Trophoblast cell (in vitro differentiated cells and primary cell): ENCODE measurements around the gene CMA1. TPM values are rescaled to one million over a fixed set of nuclear protein-coding genes. Genes with fewer than 3 reads are reported as not detected.
"Not testable (repeated sequence)": the region's sequence is repeated elsewhere in the genome, so short reads cannot be mapped to it uniquely, and the experiment has no call there.

Experiments
- DNase-seq, 2 donors: peaks; one replicate each; pipeline ENCODE4 v3.0.0-alpha.2; 2016
- H2AFZ ChIP-seq: 2 replicates; pipeline ENCODE4 v1.6.1; 2013; ENCODE audit warnings: low read length, moderate library complexity, mild to moderate bottlenecking; ENCODE audit not compliant: insufficient read depth, poor library complexity
- H2AK5ac ChIP-seq: 2 replicates; pipeline ENCODE4 v1.6.1; 2013; ENCODE audit warnings: mild to moderate bottlenecking, low read length
- H2BK120ac ChIP-seq: 2 replicates; pipeline ENCODE4 v1.6.1; 2013; ENCODE audit warnings: low read length, mild to moderate bottlenecking, moderate library complexity; ENCODE audit not compliant: insufficient read depth, poor library complexity
- H2BK12ac ChIP-seq: 2 replicates; pipeline ENCODE4 v1.6.1; 2013; ENCODE audit warnings: mild to moderate bottlenecking, low read length, moderate library complexity
- H2BK5ac ChIP-seq: 2 replicates; pipeline ENCODE4 v1.6.1; 2013; ENCODE audit warnings: low read length, low read depth, moderate library complexity, mild to moderate bottlenecking; ENCODE audit not compliant: poor library complexity
- H3K14ac ChIP-seq: 2 replicates; pipeline ENCODE4 v1.6.1; 2013; ENCODE audit warnings: mild to moderate bottlenecking, low read length
- H3K18ac ChIP-seq: 2 replicates; pipeline ENCODE4 v1.6.1; 2013; ENCODE audit warnings: mild to moderate bottlenecking, low read length
- H3K23ac ChIP-seq: 2 replicates; pipeline ENCODE4 v1.6.1; 2013; ENCODE audit warnings: low read length
- H3K27ac ChIP-seq: 2 replicates; pipeline ENCODE4 v1.5.1; 2013; ENCODE audit warnings: low read depth, mild to moderate bottlenecking, inconsistent platforms, low read length, moderate library complexity
- H3K27me3 ChIP-seq: 2 replicates; pipeline ENCODE4 v1.6.1; 2013; ENCODE audit warnings: inconsistent platforms, mild to moderate bottlenecking, low read length, moderate library complexity; ENCODE audit not compliant: insufficient read depth
- H3K36me3 ChIP-seq, 2 experiments: 1 replicate in 1 of 2; 2 replicates in 1 of 2; pipeline ENCODE4 v1.6.1; 2013; ENCODE audit warnings: low read length in 2 of 2, mild to moderate bottlenecking in 2 of 2, moderate library complexity in 1 of 2; ENCODE audit not compliant: insufficient read depth in 2 of 2, control insufficient read depth in 1 of 2
- H3K4ac ChIP-seq: 2 replicates; pipeline ENCODE4 v1.6.1; 2013; ENCODE audit warnings: low read depth, mild to moderate bottlenecking, low read length, moderate library complexity
- H3K4me1 ChIP-seq, 2 experiments: 1 replicate in 1 of 2; 2 replicates in 1 of 2; pipeline ENCODE4 v1.6.1; 2013; ENCODE audit warnings: low read length in 2 of 2, mild to moderate bottlenecking in 2 of 2, moderate library complexity in 1 of 2; ENCODE audit not compliant: insufficient read depth in 2 of 2, control insufficient read depth in 1 of 2
- H3K4me2 ChIP-seq: 2 replicates; pipeline ENCODE4 v1.6.1; 2013; ENCODE audit warnings: inconsistent platforms, mild to moderate bottlenecking, low read length, moderate library complexity
- H3K4me3 ChIP-seq: 2 replicates; pipeline ENCODE4 v1.5.1; 2013; ENCODE audit warnings: mild to moderate bottlenecking, low read depth, low read length, inconsistent platforms
- H3K79me1 ChIP-seq: one replicate; pipeline ENCODE4 v1.6.1; 2013; ENCODE audit warnings: low read length
- H3K79me2 ChIP-seq: 2 replicates; pipeline ENCODE4 v1.6.1; 2013; ENCODE audit warnings: low read length, mild to moderate bottlenecking; ENCODE audit not compliant: control insufficient read depth, insufficient read depth, poor library complexity
- H3K9ac ChIP-seq: 2 replicates; pipeline ENCODE4 v1.6.1; 2013; ENCODE audit warnings: mild to moderate bottlenecking, low read length
- H3K9me3 ChIP-seq: 2 replicates; pipeline ENCODE4 v1.6.1; 2013; ENCODE audit warnings: low read depth, mild to moderate bottlenecking, control low read depth, inconsistent platforms, low read length; ENCODE audit not compliant: insufficient read depth
- H4K12ac ChIP-seq: 2 replicates; pipeline ENCODE4 v1.6.1; 2013; ENCODE audit warnings: low read depth, mild to moderate bottlenecking, low read length, moderate library complexity
- H4K8ac ChIP-seq: 2 replicates; pipeline ENCODE4 v1.6.1; 2013; ENCODE audit warnings: low read depth, mild to moderate bottlenecking, low read length, moderate library complexity
- H4K91ac ChIP-seq: one replicate; pipeline ENCODE4 v1.6.1; 2013; ENCODE audit warnings: low read depth, mild to moderate bottlenecking, low read length, moderate library complexity
- WGBS: extraction: QIAGEN DNeasy Blood & Tissue Kit; methylation state at CpG from one replicate; pipeline ENCODE4 v1.1.7; 2013; ENCODE audit warnings: missing lambda C conversion rate; ENCODE audit not compliant: insufficient read length, insufficient coverage; ENCODE audit errors: extremely low coverage; 5-methylcytosine and 5-hydroxymethylcytosine counted together
- polyA plus RNA-seq: library from polyadenylated mRNA; stranded (reverse); fragments of 200-250 nt; gene quantifications from 2 replicates; pipeline ENCODE4 v1.2.3, GENCODE V29; 2013

The CMA1 gene, protein sequence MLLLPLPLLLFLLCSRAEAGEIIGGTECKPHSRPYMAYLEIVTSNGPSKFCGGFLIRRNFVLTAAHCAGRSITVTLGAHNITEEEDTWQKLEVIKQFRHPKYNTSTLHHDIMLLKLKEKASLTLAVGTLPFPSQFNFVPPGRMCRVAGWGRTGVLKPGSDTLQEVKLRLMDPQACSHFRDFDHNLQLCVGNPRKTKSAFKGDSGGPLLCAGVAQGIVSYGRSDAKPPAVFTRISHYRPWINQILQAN
- polyA plus RNA-seq = not detected in 2 replicates

- Histone ChIP-seq H3K79me1 (no peaks in the 10 kb centered on the region), H3K18ac (no peak within 1 kb of the TSS), H3K4me2 (no peak within 1 kb of the TSS), H3K4me1 (no peaks in the 10 kb centered on the region), H3K9me3 (peaks cover 21% of the 10 kb centered on the region), H3K36me3 (no peaks in the 10 kb centered on the region), H3K27ac (no peak within 1 kb of the TSS), H3K23ac (no peak within 1 kb of the TSS), H2AK5ac (no peak within 1 kb of the TSS), H3K4me3 (no peak within 1 kb of the TSS), H2BK12ac (no peak within 1 kb of the TSS), H3K27me3 (no peaks in the 10 kb centered on the region), H4K8ac (no peak within 1 kb of the TSS), H3K4ac (no peak within 1 kb of the TSS), H3K14ac (no peak within 1 kb of the TSS), H2AFZ (no peak within 1 kb of the TSS), H2BK120ac (no peak within 1 kb of the TSS), H3K9ac (no peak within 1 kb of the TSS), H2BK5ac (no peak within 1 kb of the TSS), H4K91ac (no peak within 1 kb of the TSS), H3K79me2 (no peaks in the 10 kb centered on the region), H4K12ac (no peak within 1 kb of the TSS)
- no CpG with 5 or more reads among the region's 3 CpGs for WGBS
- no peak for DNase-seq
These were observed at the start of gene CMA1 for GRCh38 chr14:24508155-24508840. Gene CMA1, minus strand, starts transcription at chr14:24508265. Its CDS starts 30 bp downstream, at chr14:24508235.

- Histone ChIP-seq H3K27ac (no peak overlapping the region), H3K4me2 (no peak overlapping the region), H3K79me1 (no peaks in the 10 kb centered on the region), H4K12ac (no peak overlapping the region), H3K4me1 (no peaks in the 10 kb centered on the region), H3K36me3 (no peaks in the 10 kb centered on the region), H2BK120ac (no peak overlapping the region), H2BK12ac (no peak overlapping the region), H4K91ac (no peak overlapping the region), H3K4me3 (no peak overlapping the region), H2AK5ac (no peak overlapping the region), H3K4ac (no peak overlapping the region), H4K8ac (no peak overlapping the region), H3K9ac (no peak overlapping the region), H3K27me3 (no peaks in the 10 kb centered on the region), H3K79me2 (no peaks in the 10 kb centered on the region), H2AFZ (no peak overlapping the region), H3K9me3 (peaks cover 5% of the 10 kb centered on the region), H3K14ac (no peak overlapping the region), H2BK5ac (no peak overlapping the region), H3K23ac (no peak overlapping the region), H3K18ac (no peak overlapping the region)
- WGBS = no CpG with 5 or more reads among the region's 4 CpGs
- no peak for DNase-seq
These were observed 48.7 kb upstream of the CMA1 start for GRCh38 chr14:24556756-24557155.

GRCh38 chr14:24549064-24549463 lies 41.0 kb upstream of the CMA1 start:
- not testable (repeated sequence) for H3K4me1 ChIP-seq, H2AK5ac ChIP-seq, H3K27ac ChIP-seq, DNase-seq, H3K4ac ChIP-seq, H2BK12ac ChIP-seq, H3K27me3 ChIP-seq, H4K8ac ChIP-seq, H3K4me2 ChIP-seq, H2AFZ ChIP-seq, H2BK120ac ChIP-seq, H3K14ac ChIP-seq, H3K4me3 ChIP-seq, H4K12ac ChIP-seq, H3K18ac ChIP-seq, H3K9me3 ChIP-seq, H3K23ac ChIP-seq, H3K9ac ChIP-seq, H3K79me2 ChIP-seq, H4K91ac ChIP-seq, H3K36me3 ChIP-seq, H2BK5ac ChIP-seq, H3K79me1 ChIP-seq
- WGBS = no CpG with 5 or more reads among the region's 1 CpG

GRCh38 chr14:24542346-24542936 lies 34.4 kb upstream of the CMA1 start:
- H3K18ac ChIP-seq = no peak overlapping the region
- H3K23ac ChIP-seq = no peak overlapping the region
- H2BK120ac ChIP-seq = no peak overlapping the region
- no peak overlapping the region for H2BK12ac ChIP-seq
- H3K79me1 ChIP-seq = no peaks in the 10 kb centered on the region
- H2AFZ ChIP-seq = no peak overlapping the region
- H4K91ac ChIP-seq = no peak overlapping the region
- H3K14ac ChIP-seq = no peak overlapping the region
- no peak overlapping the region for H4K12ac ChIP-seq
- H3K27me3 ChIP-seq = no peaks in the 10 kb centered on the region
- no peak overlapping the region for H3K27ac ChIP-seq
- H3K9me3 ChIP-seq = peaks cover 3% of the 10 kb centered on the region
- H2BK5ac ChIP-seq = no peak overlapping the region
- no peaks in the 10 kb centered on the region for H3K79me2 ChIP-seq
- no peaks in the 10 kb centered on the region for H3K36me3 ChIP-seq
- no peak overlapping the region for H2AK5ac ChIP-seq
- DNase-seq = no peak
- H3K4me2 ChIP-seq = no peak overlapping the region
- no peak overlapping the region for H3K4me3 ChIP-seq
- no peaks in the 10 kb centered on the region for H3K4me1 ChIP-seq
- no peak overlapping the region for H4K8ac ChIP-seq
- no peak overlapping the region for H3K9ac ChIP-seq
- H3K4ac ChIP-seq = no peak overlapping the region
- no CpG with 5 or more reads among the region's 2 CpGs for WGBS
